Endothelial cell of umbilical vein (primary cell): ENCODE results near the gene CROCC2. TPM values are rescaled to one million over a fixed set of nuclear protein-coding genes. Genes with fewer than 3 reads are reported as not detected.

Source experiments
- BruUV-seq: library from RNA; stranded (reverse); fragments of 400-500 nt; replicated peaks from 2 replicates; lab custom pipeline; 2021; lab: Mats Ljungman, UMichigan
- CTCF ChIA-PET: fragments of 300-600, 350-600 bp; sonication (Branson Sonifier 250); formaldehyde crosslinking; loops from one replicate; lab custom pipeline; 2021; ENCODE audit warnings: antibody characterized with exemption, inconsistent platforms; lab: Charles Lee
- POLR2A ChIA-PET: fragments of 300-600, 350-600 bp; sonication (Branson Sonifier 250); formaldehyde crosslinking; loops from one replicate; lab custom pipeline; 2021; ENCODE audit warnings: antibody characterized with exemption, inconsistent platforms; lab: Charles Lee
- DNase-seq: peaks from one replicate; pipeline ENCODE4 v3.0.0-alpha.2; 2011; ENCODE audit warnings: low read depth, low spot score
- FAIRE-seq: peaks from 2 replicates; lab custom pipeline; 2011; peaks lifted over from hg19 to GRCh38; lab: Jason Lieb, UNC
- H2AFZ ChIP-seq: 2 replicates; pipeline ENCODE4 v1.6.0; 2012; ENCODE audit warnings: low read depth, low read length, control low read depth, inconsistent platforms
- H3K27ac ChIP-seq: 2 replicates; pipeline ENCODE4 v1.5.1; 2011; ENCODE audit warnings: low read depth, mild to moderate bottlenecking, control low read depth, low read length, moderate library complexity; ENCODE audit not compliant: insufficient read depth
- H3K27me3 ChIP-seq, 2 experiments: 2 replicates each; pipeline versions ENCODE4 v1.6.0 to v1.6.1; 2011; ENCODE audit warnings: low read length in 2 of 2, mixed read lengths in 1 of 2; ENCODE audit not compliant: control insufficient read depth in 2 of 2, insufficient read depth in 2 of 2
- H3K36me3 ChIP-seq, 2 experiments: 2 replicates in 1 of 2; 3 replicates in 1 of 2; pipeline ENCODE4 v1.5.1; 2011; ENCODE audit warnings: low read length in 2 of 2, mild to moderate bottlenecking in 1 of 2, moderate library complexity in 1 of 2; ENCODE audit not compliant: control insufficient read depth in 2 of 2, insufficient read depth in 2 of 2; ENCODE audit errors: extremely low read depth in 1 of 2
- H3K4me1 ChIP-seq: 3 replicates; pipeline ENCODE4 v1.5.1; 2011; ENCODE audit warnings: mild to moderate bottlenecking, low read length; ENCODE audit not compliant: control insufficient read depth, insufficient read depth; ENCODE audit errors: extremely low read depth
- H3K4me2 ChIP-seq: 2 replicates; pipeline ENCODE4 v1.6.1; 2011; ENCODE audit warnings: low read length, control low read depth, mixed read lengths; ENCODE audit not compliant: insufficient read depth
- H3K4me3 ChIP-seq, 3 experiments: fragments of 200-600 bp in 1 of 3; sonication (generic), shearing (Covaris generic) in 1 of 3; replicated peaks in 1 of 3; 2 replicates each; pipeline ENCODE4 v1.5.1; 2011 to 2016; ENCODE audit warnings: control low read depth in 3 of 3, low read length in 3 of 3, mild to moderate bottlenecking in 2 of 3, inconsistent platforms in 1 of 3, low read depth in 1 of 3, moderate library complexity in 1 of 3; ENCODE audit not compliant: insufficient read depth in 1 of 3
- H3K79me2 ChIP-seq: 2 replicates; pipeline ENCODE4 v1.6.0; 2012; ENCODE audit warnings: low read length, inconsistent platforms; ENCODE audit not compliant: control insufficient read depth, insufficient read depth
- H3K9ac ChIP-seq: replicated peaks from 2 replicates; pipeline ENCODE3; 2011; ENCODE audit warnings: low read length, control low read depth; ENCODE audit not compliant: insufficient read depth; ENCODE audit errors: extremely low read depth
- H3K9me1 ChIP-seq: replicated peaks from 3 replicates; pipeline ENCODE4 v1.6.0; 2011; ENCODE audit warnings: mild to moderate bottlenecking, low read length; ENCODE audit not compliant: control insufficient read depth, insufficient read depth; ENCODE audit errors: extremely low read depth
- H3K9me3 ChIP-seq: replicated peaks from 2 replicates; pipeline ENCODE4 v1.5.1; 2012; ENCODE audit warnings: low read length, inconsistent platforms; ENCODE audit not compliant: control insufficient read depth, insufficient read depth
- H4K20me1 ChIP-seq: replicated peaks from 2 replicates; pipeline ENCODE3; 2011; ENCODE audit warnings: mild to moderate bottlenecking, low read length; ENCODE audit not compliant: control insufficient read depth, insufficient read depth; ENCODE audit errors: extremely low read depth
- CTCF ChIP-seq, 2 donors: IDR thresholded peaks; 1 replicate in 1 of 2; 2 replicates in 1 of 2; pipeline ENCODE4 v1.5.1; 2011; ENCODE audit warnings: low read length in 2 of 2, mild to moderate bottlenecking in 2 of 2, moderate library complexity in 2 of 2, control low read depth in 1 of 2, inconsistent platforms in 1 of 2, low read depth in 1 of 2; ENCODE audit not compliant: insufficient read depth in 1 of 2; ENCODE audit errors: extremely low read depth in 1 of 2
- EZH2 ChIP-seq: IDR thresholded peaks from 2 replicates; pipeline ENCODE4 v1.6.1; 2012; ENCODE audit warnings: borderline replicate concordance, low read depth, mild to moderate bottlenecking, moderate library complexity, low read length, inconsistent platforms; ENCODE audit not compliant: severe bottlenecking
- FOS ChIP-seq: IDR thresholded peaks from 2 replicates; pipeline ENCODE4 v1.6.1; 2011; ENCODE audit warnings: mild to moderate bottlenecking, low read length, moderate library complexity, borderline replicate concordance; ENCODE audit not compliant: insufficient read depth
- GATA2 ChIP-seq: IDR thresholded peaks from 2 replicates; pipeline ENCODE4 v1.7.0; 2011; ENCODE audit warnings: low read depth, mild to moderate bottlenecking, moderate library complexity, mixed read lengths, low read length; ENCODE audit not compliant: insufficient read length, insufficient read depth
- JUN ChIP-seq: IDR thresholded peaks from 2 replicates; pipeline ENCODE4 v1.6.1; 2011; ENCODE audit warnings: borderline replicate concordance, low read depth; ENCODE audit not compliant: insufficient read length, insufficient read depth
- MAX ChIP-seq: IDR thresholded peaks from 2 replicates; pipeline ENCODE4 v1.6.1; 2011; ENCODE audit not compliant: insufficient read depth, insufficient read length
- MYC ChIP-seq: IDR thresholded peaks from one replicate; pipeline ENCODE4 v1.6.1; 2011; ENCODE audit warnings: mild to moderate bottlenecking, low read depth, low read length
- POLR2A ChIP-seq: IDR thresholded peaks from 2 replicates; pipeline ENCODE4 v1.6.1; 2012; ENCODE audit warnings: low read depth, mild to moderate bottlenecking, control low read depth, low read length
- POLR2AphosphoS5 ChIP-seq: IDR thresholded peaks from 2 replicates; pipeline ENCODE4 v1.6.1; 2012; ENCODE audit warnings: low read depth, mild to moderate bottlenecking, control low read depth, low read length, moderate library complexity; ENCODE audit not compliant: insufficient read depth
- dilution Hi-C: fragments of 300-500 bp; cut with MboI; formaldehyde crosslinking; loops from one replicate; pipeline ENCODE4 v1.15.0; 2019; ENCODE audit warnings: low sequenced_read_pairs; ENCODE audit not compliant: extremely low pct_ligation_motif_present
- intact Hi-C: fragments of 100-400 bp; cut with micrococcal nuclease; formaldehyde crosslinking; loops from one replicate; pipeline ENCODE4 v1.10.0; 2022
- polyA plus RNA-seq, 4 experiments: library from polyadenylated mRNA; depleted of rRNA in 3 of 4; stranded (reverse) in 3 of 4; unstranded in 1 of 4; fragments of >200 nt; gene quantifications; 2 replicates each; pipeline versions ENCODE4 v1.2.1 to v1.2.3, GENCODE V29; 2011 to 2012; ENCODE audit warnings: missing spikeins in 1 of 4
- total RNA-seq: library from RNA; stranded (reverse); gene quantifications from 2 replicates; pipeline ENCODE4 v1.2.3, GENCODE V29; 2021

CROCC2 gene
- total and polyA plus RNA-seq, 2 donors (not counting 3 experiments of a cell fraction or from before 2014, with no cell fraction given), result not detected

GRCh38 chr2:240858321-240858720 is 47.8 kb upstream of the CROCC2 start:
- ChIA-PET CTCF (interaction anchor here (1.1 to 1.6 kb wide), 4 partner anchors 18 to 220 kb away, joined by 4 to 8 read pairs (median 4); no protein-coding TSS in a partner anchor), POLR2A (no interaction called here)
- Histone ChIP-seq H3K36me3 (no peaks in the 10 kb centered on the region), H2AFZ (no peak overlapping the region), H3K27ac (no peak overlapping the region), H3K9ac (no peak overlapping the region), H3K27me3 (peaks cover 0 to 2% of the 10 kb centered on the region in 2 experiments), H3K79me2 (no peaks in the 10 kb centered on the region), H4K20me1 (no peaks in the 10 kb centered on the region), H3K4me3 (no peak overlapping the region), H3K9me3 (no peaks in the 10 kb centered on the region), H3K9me1 (no peaks in the 10 kb centered on the region), H3K4me1 (no peaks in the 10 kb centered on the region), H3K4me2 (no peak overlapping the region)
- FAIRE-seq, result no peak
- intact Hi-C loops (loop anchor here (10.0 kb wide), 2 partner anchors 286 to 456 kb away; partner anchors contain the start of genes HDLBP, PASK and SEPTIN2), dilution Hi-C loops (no loop called here)
- no peak for DNase-seq
- TF ChIP-seq MAX (no peak), POLR2A (no peak), POLR2AphosphoS5 (no peak), MYC (no peak), JUN (no peak), EZH2 (no peak), FOS (no peak), CTCF (IDR thresholded peaks at IDR 0.05; ENCODE audit: extremely low read depth in 1 of 2, insufficient read depth in 1 of 2, low read depth in 1 of 2, low read length in 2 of 2) (no peak), GATA2 (no peak)
- BruUV-seq, result no TSS peak
